ENCODE data around the gene HYCC2.
"Not testable (repeated sequence)": the region's sequence is repeated elsewhere in the genome, so short reads cannot be mapped to it uniquely, and the experiment has no call there.

Gene HYCC2

GRCh38 chr2:201070948-201071478, 458 bp downstream of the HYCC2 start:
- DNase-seq: no peak

DNA sequence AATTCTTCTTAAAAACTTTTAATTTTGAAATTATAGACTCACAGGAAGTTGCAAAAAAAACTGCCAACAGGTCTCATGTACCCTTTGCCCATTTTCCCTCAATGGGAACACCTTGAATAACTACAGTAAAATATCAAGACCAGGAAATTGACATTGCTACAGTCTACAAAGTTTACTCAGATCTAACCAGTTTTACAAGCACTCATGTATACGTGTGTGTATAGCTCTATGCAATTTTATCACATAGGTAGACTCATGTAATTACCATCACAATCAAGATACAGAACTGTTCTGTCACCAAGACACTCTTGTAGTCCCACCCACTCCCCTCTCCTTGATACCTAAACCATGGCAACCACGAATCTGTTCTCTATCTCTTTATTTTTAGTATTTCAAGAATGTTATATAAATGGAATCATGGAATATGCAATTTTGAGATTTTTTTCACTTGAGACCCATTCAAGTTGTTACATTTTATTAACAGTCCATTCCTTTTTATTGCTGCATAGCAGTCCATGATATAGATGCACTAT, 6.6 kb downstream of the HYCC2 start:
- DNase-seq: no peak

DNA sequence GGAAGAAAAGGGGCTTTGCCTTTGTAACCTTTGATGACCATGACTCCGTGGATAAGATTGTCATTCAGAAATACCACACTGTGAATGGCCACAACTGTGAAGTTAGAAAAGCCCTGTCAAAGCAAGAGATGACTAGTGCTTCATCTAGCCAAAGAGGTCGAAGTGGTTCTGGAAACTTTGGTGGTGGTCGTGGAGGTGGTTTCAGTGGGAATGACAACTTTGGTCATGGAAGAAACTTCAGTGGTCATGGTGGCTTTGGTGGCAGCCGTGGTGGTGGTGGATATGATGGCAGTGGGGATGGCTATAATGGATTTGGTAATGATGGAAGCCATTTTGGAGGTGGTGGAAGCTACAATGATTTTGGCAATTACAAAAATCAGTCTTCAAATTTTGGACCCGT, 8.0 kb downstream of the HYCC2 start:
- not testable (repeated sequence) for DNase-seq

DNA sequence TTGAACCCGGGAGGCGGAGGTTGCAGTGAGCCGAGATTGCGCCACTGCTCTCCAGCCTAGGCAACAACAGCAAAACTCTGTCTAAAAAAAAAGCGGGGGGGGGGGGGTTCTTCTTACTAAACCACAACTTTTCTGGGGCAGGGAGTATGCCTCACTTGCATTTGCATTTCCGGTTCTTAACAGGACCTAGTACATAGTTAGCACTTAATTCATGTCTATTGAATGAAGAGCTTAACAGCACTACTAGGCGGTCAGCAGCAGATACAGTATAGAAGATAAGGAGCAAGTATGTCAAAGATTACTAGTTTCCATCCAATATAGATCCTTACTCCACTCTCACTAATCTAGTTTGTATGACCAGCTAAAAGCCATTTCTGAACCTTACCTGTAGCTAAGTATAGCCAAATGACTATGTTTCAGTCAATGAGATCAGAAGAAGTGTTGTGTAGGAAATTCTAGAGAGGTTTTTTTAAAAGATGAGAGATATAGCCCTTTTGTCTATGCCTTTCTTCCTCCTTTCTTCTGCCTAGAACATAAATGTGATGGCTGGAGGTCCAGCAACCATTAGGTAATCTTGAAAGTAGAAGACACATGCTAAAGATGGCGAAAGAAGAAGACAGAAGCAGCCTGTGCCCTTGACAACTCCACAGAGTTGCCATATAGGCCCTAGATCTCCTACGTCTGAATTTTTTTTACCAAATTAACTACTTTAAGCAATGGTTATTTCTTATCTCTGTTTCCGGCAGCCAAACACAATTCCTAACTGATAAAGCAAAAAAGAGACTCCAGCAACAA, 11.3 kb downstream of the HYCC2 start:
- DNase-seq: no peak

DNA sequence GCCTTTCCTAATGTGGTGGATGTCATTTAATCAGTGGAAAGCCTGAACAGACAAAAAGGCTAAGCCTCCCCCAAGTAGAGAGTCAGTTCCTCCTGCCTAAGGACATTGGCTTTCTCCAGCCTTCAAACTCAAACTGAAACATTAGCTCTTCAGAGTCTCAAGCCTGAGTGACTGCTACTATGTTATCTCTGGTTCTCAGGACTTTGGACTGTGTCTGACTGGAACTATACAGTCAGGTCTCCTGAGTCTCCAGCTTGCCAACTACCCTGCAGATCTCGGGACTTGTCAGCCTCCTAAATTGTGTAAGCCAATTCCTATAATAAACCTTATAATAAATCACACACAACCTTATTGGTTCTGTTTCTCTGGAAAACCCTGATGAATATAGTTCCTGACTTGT, 12.6 kb downstream of the HYCC2 start:
- no peak for DNase-seq

- DNase-seq: no peak
These were observed 13.7 kb downstream of the HYCC2 start for GRCh38 chr2:201057715-201058248.

DNA sequence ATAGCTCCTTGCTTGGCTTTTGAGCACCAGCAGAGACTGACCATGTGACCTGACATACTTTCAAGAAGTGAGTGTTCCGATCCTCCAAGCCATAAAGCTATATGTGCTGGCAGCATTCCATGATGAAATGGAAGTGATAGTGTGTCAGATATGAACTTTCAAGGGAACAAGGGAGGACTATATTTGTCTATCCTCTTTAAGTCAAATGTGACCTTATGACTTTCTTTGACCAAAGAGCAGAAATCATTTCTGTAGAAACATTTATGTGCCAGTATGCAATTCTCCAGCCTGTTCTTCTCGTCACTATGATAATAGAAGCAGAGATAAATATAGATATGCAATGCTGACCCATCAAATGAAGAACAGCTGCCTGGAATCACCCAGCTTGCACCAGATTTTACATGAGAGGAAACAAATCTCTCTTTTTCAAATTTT, 14.4 kb downstream of the HYCC2 start:
- no peak for DNase-seq

DNA sequence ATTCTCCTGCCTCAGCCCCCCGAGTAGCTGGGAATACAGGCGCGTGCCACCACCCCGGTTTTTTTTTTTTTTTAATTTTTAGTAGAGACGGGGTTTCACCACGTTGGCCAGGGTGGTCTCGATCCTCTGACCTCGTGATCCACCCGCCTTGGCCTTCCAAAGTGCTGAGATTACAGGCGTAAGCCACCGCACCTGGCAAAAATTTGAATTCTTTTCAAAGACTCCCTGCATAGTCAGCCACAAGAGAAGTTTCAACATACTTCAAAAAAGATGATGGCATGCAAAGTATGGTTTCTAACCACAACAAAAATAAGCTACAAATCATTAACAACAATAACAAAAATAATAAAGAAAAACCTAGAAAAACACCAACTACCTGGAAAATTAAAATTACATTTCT, 22.0 kb downstream of the HYCC2 start:
- DNase-seq: no peak

DNA sequence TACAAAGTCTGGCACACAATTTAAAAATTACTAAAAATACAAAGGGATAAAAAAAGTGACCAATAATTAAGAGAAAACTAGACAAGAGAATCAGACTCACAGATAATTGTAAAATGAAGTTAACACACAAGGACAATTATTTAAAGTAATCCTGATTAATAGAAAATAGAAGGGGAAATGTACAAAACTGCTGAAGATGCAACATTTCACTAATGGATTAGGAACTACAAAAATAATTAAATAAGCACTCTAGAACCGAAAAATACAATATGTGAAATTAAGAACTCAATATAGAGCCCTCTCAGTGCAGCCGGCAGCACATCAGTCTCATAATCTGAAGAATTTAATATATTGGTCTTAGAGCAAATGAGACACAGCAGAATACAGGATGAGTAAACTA, 24.6 kb downstream of the HYCC2 start:
- no peak for DNase-seq

DNA sequence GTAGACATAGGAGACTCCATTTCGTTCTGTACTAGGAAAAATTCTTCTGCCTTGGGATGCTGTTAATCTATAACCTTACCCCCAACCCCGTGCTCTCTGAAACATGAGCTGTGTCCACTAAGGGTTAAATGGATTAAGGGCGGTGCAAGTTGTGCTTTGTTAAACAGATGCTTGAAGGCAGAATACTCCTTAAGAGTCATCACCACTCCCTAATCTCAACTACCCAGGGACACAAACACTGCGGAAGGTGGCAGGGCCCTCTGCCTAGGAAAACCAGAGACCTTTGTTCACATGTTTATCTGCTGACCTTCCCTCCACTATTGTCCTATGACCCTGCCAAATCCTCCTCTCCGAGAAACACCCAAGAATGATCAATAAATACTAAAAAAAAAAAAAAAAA, 28.4 kb downstream of the HYCC2 start:
- not testable (repeated sequence) for DNase-seq

DNA sequence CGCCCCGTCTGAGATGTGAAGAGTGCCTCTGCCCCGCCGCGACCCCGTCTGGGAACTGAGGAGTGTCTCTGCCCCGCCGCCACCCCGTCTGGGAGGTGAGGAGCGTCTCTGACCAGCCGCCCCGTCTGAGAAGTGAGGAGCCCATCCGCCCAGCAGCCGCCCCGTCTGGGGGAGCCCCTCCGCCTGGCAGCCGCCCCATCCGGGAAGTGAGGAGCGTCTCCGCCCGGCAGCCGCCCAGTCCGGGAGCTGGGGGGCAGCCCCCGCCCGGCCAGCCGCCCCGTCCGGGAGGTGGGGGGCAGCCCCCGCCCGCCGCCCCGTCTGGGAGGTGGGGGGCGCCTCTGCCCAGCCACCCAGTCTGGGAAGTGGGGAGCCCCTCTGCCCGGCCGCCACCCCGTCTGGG, 29.0 kb downstream of the HYCC2 start:
- DNase-seq: not testable (repeated sequence)

DNA sequence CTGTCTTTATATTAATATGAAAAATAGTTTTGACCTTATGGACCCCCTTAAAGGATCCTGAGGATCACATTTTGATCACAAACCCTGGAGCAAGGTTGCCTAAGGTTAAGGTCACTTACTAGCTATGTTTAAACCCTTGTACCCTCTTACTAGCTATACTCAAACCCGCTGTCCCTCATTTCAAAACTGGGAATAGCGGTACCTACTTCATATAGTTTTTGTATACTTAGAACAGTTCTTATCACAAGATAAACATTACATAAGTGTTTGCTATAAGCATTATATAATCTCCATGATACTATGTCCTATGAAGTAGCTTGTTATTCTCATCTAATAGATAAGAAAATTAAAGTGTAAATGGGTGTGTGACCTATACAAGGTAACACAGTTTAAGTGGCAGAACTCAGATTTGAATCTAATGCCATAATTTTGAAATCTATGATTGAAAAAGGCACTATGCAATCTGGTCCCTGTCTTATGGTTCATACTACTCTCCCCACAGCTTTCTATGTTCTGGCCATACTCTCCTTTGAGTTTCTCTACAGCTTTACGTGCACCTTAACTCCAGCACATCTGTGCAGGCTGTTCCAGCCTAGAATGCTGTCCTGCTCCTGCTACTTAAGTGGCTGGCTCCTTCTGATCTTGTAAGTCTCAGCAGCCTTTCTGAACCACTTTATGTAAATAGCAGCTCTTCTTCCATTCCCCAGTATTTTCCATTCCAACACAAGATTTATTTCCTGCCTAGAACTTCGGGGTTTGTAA, 30.4 kb downstream of the HYCC2 start:
- DNase-seq: no peak

DNA sequence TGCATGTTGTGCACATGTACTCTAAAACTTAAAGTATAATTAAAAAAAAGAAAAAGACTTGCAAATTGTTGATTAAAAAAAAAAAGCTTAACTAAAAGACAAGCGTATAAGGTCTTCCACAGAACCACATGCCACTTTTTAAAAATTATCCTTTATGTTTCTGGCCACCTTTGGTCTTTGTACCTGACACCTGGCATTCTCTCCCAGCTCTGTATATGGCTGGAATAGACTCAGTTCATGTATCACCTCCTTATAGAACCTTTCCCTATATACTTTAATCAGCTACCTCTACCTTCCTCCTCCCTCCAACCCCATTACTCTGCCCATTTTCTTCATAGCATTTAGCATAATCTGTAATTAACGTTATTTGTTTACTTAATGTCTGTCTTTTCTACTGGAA, 32.6 kb downstream of the HYCC2 start:
- DNase-seq: no peak

DNA sequence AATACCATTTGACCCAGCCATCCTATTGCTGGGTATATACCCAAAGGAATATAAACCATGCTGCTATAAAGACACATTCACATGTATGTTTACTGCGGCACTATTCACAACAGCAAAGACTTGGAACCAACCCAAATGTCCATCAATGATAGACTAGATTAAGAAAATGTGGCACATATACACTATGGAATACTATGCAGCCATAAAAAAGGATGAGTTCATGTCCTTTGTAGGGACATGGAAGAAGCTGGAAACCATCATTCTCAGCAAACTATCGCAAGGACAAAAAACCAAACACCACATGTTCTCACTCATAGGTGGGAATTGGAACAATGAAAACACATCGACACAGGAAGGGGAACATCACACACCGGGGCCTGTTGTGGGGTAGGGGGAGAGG, 33.1 kb downstream of the HYCC2 start:
- DNase-seq: not testable (repeated sequence)

GRCh38 chr2:201034355-201034754, 37.1 kb downstream of the HYCC2 start:
- DNase-seq: not testable (repeated sequence)

- DNase-seq: no peak
These were observed 47.0 kb downstream of the HYCC2 start for GRCh38 chr2:201024518-201024917.

GRCh38 chr2:201021914-201022313, 49.6 kb downstream of the HYCC2 start:
- DNase-seq: no peak
